ENCODE results near the gene FHOD1.
A peak's percentile ranks its signal among the peaks of the same experiment; 100 is the strongest.

The FHOD1 gene

DNA sequence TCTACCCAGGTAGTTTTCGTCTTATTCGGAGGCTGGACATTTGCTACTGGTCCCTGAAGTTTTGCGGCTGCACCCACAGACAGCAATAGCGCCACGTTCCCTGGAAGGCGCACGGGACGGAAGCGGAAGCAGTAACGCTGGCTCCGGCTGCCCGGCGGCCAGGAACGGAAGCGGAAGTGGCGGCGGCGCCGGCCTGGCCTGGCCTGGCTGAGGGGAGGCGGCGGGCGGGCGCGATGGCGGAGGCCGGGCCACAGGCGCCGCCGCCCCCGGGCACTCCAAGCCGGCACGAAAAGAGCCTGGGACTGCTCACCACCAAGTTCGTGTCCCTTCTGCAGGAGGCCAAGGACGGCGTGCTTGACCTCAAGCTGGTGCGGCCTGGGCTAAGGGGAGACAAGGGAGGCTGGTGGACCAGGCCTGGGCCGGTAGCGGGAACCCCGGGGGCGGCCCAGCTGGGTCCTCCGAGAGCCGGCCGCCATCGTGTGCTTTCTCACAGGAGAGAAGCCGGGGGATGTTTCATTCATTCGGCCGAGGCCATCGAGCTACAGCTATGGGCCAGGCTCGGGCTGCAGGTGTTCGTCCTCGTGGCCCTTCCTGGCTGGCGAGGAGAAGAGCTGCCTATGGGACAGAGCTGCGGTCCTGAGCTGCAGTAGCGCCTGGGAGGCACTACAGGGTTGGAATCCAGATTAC, 55.1 kb downstream of the FHOD1 start, which contains the start of gene E2F4:
Gene E2F4, plus strand, starts transcription at position 161 of the 687 bp plus-strand sequence. Its CDS starts 73 bp downstream, at position 234.
- peak; percentile 87 for DNase-seq (ENCODE audit: low spot score)

DNA sequence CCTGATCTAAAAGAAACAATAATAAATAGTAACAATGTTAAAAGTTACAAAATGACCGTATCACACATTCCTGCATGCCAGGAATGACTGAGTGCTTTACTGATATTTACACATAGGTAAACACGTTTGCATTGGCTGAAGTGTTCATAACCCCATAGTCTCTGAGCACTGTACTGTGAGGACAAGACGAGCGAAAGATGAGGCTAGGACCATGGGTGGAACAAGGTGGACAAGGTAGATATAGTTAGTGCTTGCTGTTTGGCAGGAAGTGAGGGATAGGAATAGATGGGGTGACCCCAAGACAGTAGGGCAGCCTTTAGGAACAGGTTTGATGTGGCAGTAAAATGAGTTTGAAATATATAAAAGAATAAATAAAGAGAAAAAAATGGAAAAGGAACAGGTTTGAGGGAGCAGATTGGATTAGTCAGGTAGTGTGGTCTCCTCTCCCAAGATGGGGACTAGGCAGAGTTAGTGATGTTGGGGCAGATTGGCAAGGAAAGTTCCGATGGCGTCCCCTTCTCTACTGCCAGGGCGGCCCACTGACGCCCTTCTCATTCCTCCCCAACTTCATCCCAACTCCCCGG, 55.8 kb downstream of the FHOD1 start:
- no peak for DNase-seq (ENCODE audit: low spot score)

DNA sequence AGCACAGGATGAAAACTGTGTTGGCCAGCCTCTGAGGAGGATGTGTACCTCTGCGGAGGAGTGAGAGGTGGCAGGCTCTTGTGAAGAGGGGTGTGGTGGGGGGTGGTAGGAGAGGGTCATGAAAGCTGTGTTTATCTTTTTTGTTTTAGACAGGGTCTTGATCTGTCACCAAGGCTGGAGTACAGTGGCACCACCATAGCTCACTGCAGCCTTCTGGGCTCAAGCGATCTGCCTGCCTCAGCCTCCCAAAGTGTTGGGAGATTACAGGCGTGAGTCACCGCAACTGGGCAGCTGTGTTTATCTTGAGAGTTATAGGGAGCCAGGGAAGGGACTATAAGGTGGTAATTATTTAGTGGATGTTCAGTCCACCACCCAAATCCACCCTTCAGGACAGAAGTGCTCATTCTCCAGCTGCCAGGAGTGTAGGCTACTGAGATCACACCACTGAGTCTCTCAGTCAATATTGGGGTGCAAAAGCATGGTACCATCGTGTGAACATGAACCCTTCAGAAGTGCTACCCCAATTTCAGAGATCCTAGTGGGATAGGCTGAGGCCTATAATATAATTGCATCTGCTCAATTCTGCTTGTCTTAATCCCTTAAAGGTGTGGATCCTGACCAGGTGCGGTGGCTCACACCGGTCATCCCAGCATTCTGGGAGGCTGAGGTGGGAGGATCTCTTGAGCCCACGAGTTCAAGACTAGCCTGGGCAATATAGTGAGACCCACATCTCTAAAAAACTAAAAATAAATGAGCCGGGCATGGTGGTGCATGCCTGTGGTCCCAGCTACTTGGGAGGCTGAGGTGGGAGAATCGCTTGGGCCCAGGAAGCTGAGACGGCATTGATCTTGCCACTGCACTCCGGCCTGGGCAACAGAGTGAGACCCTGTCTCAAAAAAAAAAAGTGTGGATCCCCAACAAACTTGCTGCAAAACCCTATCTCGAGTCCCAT, 56.6 kb downstream of the FHOD1 start:
- DNase-seq (ENCODE audit: low spot score), result no peak

DNA sequence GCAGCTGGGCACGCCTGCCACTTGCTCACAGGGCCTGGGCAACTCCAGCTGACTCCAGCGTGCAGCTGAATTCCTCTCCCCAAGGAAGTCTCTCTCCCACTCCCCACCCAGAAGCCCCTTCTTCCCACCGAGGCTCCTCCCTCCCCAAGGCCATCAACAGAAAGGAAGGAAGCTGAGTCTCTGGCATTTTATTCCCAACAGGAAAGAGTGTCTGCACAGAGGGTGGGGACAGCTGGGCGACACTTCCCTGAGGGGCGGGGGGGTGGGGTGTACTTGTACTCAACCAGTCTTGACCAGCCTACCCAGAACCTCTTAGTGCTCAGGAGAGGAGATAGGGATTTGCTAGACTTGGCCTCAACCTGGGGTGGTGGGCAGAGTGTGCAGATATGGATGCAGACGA, 57.2 kb downstream of the FHOD1 start, which contains the start of gene EXOC3L1:
Gene EXOC3L1, minus strand, starts transcription at position 96 of the 400 bp plus-strand sequence. CDS start 460 bp downstream, outside the sequence.
- DNase-seq (ENCODE audit: low spot score), result peak; percentile 81

DNA sequence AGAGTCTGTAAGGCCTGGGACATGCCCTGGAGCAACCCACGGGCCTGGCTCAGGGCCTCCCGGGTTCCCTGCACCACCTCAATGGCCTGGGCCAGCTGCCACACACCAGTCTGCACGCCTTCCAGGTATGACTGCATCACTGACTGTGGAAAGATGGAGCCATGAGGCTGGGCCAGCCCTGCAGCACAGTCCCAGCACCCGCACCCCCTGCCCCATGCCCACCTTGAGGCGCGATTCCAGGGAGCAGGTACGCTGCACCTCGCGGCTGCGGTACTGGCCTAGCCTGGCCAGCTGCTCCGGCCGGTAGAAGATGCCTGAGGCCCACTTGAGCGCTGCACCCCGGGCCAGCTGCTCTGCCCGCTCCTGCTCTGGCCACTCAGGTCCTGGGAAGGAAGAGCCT, 58.5 kb downstream of the FHOD1 start:
- DNase-seq (ENCODE audit: low spot score), result no peak

DNA sequence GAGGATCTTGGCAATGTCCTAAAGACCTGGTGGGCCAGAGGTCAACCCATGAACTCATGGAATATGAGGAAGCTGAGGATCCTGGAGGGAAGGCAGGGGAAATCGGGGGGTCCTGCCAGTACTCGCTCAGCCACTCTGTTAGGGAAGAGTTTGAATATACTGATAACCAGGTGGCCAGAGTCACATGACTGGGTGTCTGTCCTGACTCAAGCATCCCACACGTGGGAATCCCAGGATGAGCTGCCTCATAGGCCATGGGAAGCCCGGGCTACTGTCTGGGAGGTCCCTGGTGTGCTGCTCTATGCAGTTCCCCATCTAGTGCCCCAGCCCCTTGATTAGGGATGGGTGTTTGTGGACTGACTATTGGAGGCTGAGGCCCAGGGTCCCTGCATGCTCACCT, 59.0 kb downstream of the FHOD1 start:
- DNase-seq (ENCODE audit: low spot score), result no peak

DNA sequence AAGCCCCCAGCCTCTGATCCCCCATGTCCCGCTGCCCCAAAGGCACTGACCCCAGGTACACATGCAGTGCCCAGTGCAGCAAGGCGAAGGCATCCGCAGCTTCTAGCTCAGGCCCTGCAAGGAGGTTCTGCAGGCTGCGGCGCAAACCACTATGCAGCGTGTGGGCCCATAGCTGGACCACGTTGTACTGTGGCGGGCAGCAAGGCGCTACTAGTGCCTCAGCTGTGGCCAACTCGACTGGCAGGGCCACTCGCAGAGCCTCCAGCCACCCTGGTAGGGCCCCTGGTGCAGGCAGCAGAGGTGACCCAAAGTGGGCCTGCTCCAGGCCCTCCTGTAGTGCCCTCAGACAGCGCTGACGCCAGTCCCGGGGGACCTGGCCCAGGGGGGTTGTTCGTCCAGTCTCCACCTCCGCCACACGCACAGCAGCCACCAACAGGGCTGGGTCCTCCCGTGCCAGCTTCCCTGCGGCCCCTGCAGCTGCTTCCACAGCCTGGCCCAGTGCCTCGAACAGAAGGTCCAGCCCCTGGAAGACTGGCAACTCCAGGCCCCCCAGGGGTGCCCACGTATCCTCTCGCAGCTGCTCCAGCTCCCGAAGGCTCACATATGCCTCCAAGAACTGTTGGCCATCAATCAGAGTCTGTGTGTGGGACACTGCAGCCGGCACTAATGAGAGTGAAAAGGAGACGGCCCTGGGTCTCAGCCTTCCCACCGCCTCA, 59.9 kb downstream of the FHOD1 start:
- DNase-seq (ENCODE audit: low spot score), result no peak

DNA sequence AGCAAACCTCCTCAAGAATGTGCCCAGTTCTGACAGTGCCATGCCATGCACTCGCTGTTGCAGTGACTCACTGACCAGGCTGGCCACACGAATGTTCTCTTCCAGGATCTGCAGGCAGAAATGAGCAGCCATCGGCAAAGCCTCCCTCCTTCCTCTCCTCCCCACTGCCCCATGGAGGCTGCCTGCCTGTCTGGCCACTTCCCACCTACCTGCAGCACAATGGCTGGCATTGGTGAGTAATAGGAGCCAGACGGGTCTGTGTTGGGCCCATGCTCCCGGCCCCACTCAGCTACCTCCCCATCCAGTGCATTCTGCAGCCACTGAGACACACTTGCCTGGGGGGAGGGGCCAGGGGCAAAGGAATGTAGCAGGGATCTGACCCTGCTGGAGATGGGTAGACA, 60.7 kb downstream of the FHOD1 start:
- DNase-seq (ENCODE audit: low spot score), result no peak

DNA sequence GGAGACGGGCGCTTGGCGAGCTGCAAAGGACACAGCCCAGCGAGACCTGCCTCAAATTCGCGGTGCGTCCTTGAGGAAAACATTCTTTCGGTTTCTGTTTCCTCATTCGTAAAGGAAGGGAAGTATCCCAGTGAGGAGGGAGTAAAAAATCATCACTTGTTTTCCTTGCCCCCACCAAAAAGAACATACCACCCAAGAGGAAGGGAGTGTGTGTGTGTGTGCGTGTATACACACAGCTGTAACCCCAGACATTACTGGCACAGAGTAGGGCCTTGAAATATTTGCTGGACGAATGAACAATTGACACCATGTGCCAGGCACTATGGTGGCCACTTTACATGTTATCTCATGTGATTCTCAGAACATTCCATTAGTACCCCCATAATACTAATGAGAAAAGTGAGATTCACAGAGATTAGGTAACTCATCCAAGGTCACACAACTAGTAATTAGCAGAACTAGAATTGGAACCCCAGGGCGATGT, 61.6 kb downstream of the FHOD1 start:
- DNase-seq (ENCODE audit: low spot score), result no peak

DNA sequence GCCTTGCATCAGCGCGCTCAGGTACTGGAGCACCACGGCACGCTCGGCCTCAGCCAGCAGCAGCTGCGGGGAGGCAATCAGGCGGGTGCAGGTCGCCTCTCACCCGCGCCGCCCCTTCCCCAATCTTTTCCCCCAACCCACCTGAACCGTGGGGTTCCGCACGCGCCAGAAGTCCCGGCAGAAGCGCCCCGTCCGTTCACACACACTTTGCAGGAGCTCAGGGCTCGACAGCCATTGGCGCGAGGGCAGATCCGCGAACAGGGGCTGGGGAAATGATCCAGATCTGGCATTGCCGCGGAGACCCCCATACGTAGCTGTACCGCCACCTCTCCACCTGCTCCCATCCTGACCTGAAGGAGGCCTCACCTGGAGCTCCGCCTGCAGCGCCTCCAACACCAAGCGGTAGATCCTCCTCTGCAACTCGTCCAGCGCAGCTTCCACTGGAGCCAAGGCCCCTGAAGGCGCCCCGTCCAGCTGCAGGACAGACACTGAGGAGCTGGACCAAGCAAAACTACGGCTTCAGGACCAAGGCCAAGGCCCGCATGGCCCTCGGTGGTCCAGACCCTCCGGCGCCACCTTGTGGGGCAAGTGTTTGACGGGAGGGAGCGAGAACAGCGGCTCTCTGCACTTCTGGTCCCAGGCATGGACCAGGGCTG, 62.2 kb downstream of the FHOD1 start:
- DNase-seq (ENCODE audit: low spot score), result peak; percentile 86

DNA sequence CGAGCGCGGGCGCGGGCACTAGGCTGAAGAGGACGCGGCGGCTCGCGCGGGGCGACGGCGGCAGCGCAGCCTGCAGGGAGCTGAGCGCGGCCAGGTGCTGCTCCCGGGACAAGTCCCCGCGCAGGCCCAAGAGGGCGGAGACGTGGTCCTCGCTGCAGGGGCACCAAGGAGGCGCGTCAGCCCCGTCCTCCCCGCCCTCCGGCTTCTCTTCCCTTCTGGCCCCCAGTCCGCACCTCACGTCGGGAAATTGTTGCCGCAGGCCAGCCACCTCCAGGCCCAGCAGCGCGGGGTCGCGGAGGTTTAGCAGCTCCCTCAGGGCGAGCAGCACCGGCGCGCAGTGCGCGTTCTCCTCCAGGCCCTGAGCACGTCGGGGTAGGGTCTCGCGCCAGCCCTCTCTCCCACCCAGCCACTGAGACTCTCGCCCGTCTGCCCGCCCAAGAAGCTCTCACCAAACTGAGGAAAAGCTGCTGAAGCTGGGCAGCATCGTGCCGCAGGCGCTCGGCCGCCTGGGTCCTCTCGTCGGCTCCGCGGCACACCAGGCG, 62.8 kb downstream of the FHOD1 start:
- DNase-seq (ENCODE audit: low spot score), result no peak

DNA sequence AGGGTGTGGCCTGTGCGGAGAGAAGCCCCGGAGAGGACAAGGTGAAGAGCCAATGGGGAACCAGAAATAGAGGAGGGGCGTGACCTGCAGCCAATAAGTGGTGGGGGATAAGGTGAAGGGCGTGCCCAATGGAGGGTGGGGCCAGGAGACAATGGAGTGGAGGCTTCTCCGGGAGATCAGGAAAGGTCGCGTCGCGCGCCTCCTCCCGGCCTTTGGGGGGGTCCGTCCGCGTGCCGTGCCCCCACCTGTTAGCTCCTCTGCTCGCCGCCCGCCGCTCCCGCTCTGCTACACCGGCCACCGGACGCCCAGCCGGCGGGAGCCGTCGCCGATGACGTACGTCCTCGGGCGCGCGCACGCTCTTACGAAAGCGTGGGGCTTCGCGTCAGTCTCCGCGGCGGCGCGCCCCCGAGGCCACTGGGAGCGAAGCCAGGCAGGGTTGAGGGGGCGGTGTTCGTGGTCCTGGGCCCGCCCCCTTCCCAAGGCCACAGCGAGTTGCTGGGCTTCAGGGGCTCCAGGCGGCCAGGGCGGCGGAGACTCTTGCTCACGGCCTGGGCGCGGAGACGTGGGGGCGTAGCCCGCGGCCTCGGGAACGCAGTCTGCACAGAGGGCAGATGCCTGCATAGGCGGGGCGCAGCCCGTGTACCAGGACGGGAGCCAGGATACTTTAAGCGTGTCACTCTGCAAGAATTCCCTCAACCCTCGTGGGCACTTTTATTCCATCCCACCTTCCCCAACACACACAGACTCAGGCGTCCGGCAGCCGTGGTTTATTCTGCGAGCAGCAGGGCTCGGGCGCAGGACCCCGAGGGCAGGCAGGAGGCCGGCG, 63.4 kb downstream of the FHOD1 start, which contains the start of gene MATCAP1:
Gene MATCAP1, minus strand, starts transcription at position 337 of the 826 bp plus-strand sequence. CDS start 3,353 bp downstream, outside the sequence.
- DNase-seq (ENCODE audit: low spot score), result peak; percentile 99

DNA sequence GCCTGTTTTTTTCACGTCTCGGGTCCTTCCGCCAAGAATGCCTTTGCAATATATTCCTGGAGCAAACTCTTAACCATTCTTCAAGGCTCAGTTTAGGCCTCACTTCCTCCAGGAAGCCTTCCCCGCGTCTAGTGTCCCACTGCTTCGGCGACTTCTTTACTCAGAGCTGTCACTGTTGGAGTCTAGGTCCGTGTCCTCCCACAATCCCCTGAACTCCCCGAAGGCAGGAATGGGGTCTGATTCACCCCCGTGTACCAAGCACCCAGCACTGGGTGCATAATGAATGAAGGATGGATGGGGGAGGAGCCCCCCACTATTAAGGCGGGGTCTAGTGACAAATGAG, 64.0 kb downstream of the FHOD1 start:
- DNase-seq (ENCODE audit: low spot score), result no peak

DNA sequence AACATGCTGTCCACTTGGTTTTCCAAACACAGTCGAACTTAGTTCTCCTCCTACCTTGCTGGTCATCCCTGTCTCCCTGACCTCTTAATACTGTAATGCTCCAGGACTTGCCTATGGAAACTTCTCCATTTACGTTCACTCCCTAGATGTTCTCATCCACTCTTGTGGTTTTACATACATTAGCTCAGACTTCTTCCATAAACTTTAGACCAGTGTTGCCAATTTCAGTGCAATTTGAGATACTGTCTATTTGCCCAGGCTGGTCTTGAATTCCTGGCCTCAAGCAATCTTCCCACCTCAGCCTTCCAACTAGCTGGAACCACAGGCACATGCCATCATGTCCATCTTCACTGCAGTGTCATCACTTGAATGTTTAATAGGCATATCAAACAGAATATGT, 65.0 kb downstream of the FHOD1 start:
- no peak for DNase-seq (ENCODE audit: low spot score)

DNA sequence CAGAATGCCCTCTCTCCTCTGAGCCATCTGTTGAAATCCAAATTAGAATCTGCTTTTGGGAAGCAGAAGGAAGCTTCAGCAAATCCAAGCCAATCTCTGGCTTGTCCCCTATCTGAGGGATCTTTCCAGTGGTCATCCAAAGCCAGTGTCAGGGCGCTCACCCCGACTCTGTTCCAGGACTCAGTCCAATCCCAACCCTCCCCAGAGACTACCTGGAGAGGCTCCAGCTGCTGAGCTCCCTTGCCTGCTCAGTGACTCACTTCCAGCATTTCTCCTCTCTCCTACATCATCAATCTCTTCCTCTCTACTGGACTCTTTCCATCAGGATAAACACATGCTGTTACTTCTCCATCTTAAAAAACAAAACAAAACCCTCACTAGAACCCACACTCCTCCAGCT, 65.9 kb downstream of the FHOD1 start:
- no peak for DNase-seq (ENCODE audit: low spot score)

DNA sequence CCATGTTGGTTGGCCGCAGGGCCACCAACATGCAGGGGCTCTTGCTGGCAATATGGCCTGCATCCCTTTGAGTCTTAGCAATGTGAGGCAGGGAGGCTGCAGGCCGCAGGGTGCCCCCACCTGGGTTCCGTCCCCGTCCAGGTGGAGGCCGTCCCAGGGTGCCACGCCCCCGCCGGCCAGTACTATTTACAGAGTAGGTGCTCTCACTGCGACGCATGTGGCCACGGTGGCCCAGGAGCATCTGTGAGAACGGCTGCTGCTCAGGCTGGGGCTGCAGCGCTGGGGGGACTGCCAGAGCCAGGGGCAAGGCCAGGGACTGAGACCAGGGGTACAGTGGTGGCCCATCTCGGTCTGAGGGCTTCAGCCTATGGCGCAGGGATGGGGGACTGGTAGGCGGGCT, 67.1 kb downstream of the FHOD1 start:
- DNase-seq (ENCODE audit: low spot score), result no peak

DNA sequence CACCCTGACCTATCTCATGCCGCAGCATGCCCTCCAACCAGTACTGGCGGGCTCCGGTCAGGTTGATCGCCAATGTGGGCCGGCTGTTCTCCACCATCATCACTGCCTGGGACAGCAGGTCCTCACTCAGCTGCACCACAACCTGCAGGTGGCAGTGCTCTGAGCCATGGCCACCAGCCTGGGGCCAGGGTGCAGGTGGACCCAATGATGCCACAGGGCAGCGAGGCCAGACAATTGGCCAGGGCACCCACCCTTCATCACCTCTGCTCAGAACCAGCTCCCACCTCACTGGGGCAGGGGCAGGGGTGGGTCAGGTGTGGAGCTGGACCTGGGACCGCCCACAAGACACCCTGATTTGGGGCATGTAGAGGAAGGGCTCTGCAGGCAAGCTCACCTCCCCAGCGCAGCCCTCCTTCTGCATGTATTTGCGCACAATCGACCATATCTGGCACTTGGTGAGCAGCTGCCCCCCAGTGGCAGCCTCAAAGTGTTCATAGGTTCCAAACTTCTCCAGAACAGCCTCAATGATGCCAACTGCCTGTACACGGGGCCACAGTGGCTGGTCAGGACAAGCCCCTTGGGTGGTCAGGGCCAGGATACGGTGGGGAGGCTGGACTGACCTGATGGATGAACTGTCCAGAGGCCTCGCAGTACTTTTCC, 67.7 kb downstream of the FHOD1 start:
- DNase-seq (ENCODE audit: low spot score), result no peak
